H1 (cell line): ENCODE data around the gene ANXA6. TPM values are rescaled to one million over a fixed set of nuclear protein-coding genes. Genes with fewer than 3 reads are reported as not detected.

ENCODE experiments used
- CTCF ChIA-PET: fragments of 300-600 bp; sonication (Branson Sonifier 250); formaldehyde crosslinking; loops from one replicate; lab custom pipeline; 2021; ENCODE audit not compliant: partially characterized antibody; lab: Charles Lee
- POLR2A ChIA-PET: fragments of 300-600 bp; sonication (Branson Sonifier 250); formaldehyde crosslinking; loops from one replicate; lab custom pipeline; 2021; ENCODE audit warnings: inconsistent platforms; ENCODE audit not compliant: partially characterized antibody; lab: Charles Lee
- DNase-seq, 2 experiments: peaks; one replicate each; pipeline versions ENCODE4 v3.0.0 to v3.0.0-alpha.2; 2010 to 2022; ENCODE audit warnings: low spot score in 2 of 2, low read depth in 1 of 2, mixed read lengths in 1 of 2
- FAIRE-seq: peaks from 2 replicates; lab custom pipeline; 2011; peaks lifted over from hg19 to GRCh38; lab: Jason Lieb, UNC
- H2AFZ ChIP-seq: 2 replicates; pipeline ENCODE4 v1.8.1; 2012; ENCODE audit warnings: low read length, inconsistent platforms
- H2AK5ac ChIP-seq: 2 replicates; pipeline ENCODE4 v1.6.1; 2013; ENCODE audit warnings: low read depth, low read length
- H2BK120ac ChIP-seq: replicated peaks from 2 replicates; pipeline ENCODE3; 2013; ENCODE audit warnings: low read depth, low read length, inconsistent platforms
- H2BK12ac ChIP-seq: 2 replicates; pipeline ENCODE4 v1.6.1; 2013; ENCODE audit warnings: low read depth, low read length
- H2BK15ac ChIP-seq: 2 replicates; pipeline ENCODE4 v1.6.1; 2013; ENCODE audit warnings: low read length
- H2BK20ac ChIP-seq: 2 replicates; pipeline ENCODE4 v1.6.1; 2013; ENCODE audit warnings: low read length
- H2BK5ac ChIP-seq: 2 replicates; pipeline ENCODE4 v1.6.1; 2013; ENCODE audit warnings: low read depth, low read length
- H3K14ac ChIP-seq: 2 replicates; pipeline ENCODE4 v1.6.1; 2013; ENCODE audit warnings: inconsistent platforms; ENCODE audit not compliant: insufficient read length
- H3K18ac ChIP-seq: 2 replicates; pipeline ENCODE4 v1.6.1; 2013; ENCODE audit warnings: low read length; ENCODE audit errors: extremely low read depth
- H3K23ac ChIP-seq: 2 replicates; pipeline ENCODE4 v1.6.1; 2013; ENCODE audit warnings: inconsistent platforms; ENCODE audit not compliant: insufficient read length
- H3K23me2 ChIP-seq: 2 replicates; pipeline ENCODE4 v1.6.1; 2013; ENCODE audit warnings: low read depth, low read length
- H3K27ac ChIP-seq: 2 replicates; pipeline ENCODE4 v1.6.1; 2011; ENCODE audit warnings: low read depth, low read length, inconsistent platforms
- H3K27me3 ChIP-seq, 4 experiments: replicated peaks in 1 of 4; 1 replicate in 1 of 4; 2 replicates in 3 of 4; pipeline versions ENCODE4 v1.6.1 to v1.8.1; 2011 to 2013; ENCODE audit warnings: low read length in 3 of 4, mild to moderate bottlenecking in 3 of 4, inconsistent platforms in 2 of 4, mixed read lengths in 2 of 4, moderate library complexity in 1 of 4; ENCODE audit not compliant: control insufficient read depth in 3 of 4, insufficient read depth in 3 of 4; ENCODE audit errors: extremely low read depth in 1 of 4
- H3K36me3 ChIP-seq, 4 experiments: 2 replicates each; pipeline versions ENCODE4 v1.6.1 to v1.8.1; 2011 to 2013; ENCODE audit warnings: mild to moderate bottlenecking in 4 of 4, low read length in 3 of 4, moderate library complexity in 2 of 4, control low read depth in 1 of 4, inconsistent platforms in 1 of 4; ENCODE audit not compliant: insufficient read depth in 4 of 4, control insufficient read depth in 2 of 4
- H3K4ac ChIP-seq: replicated peaks from 2 replicates; pipeline ENCODE3; 2013; ENCODE audit warnings: low read length, low read depth, mixed read lengths, inconsistent platforms; ENCODE audit not compliant: insufficient read length
- H3K4me1 ChIP-seq, 4 experiments: replicated peaks in 1 of 4; 1 replicate in 1 of 4; 2 replicates in 3 of 4; pipeline versions ENCODE4 v1.6.1 to v1.8.1; 2011 to 2013; ENCODE audit warnings: low read length in 3 of 4, inconsistent platforms in 2 of 4, mixed read lengths in 1 of 4; ENCODE audit not compliant: insufficient read depth in 4 of 4, control insufficient read depth in 3 of 4
- H3K4me2 ChIP-seq, 2 experiments: 2 replicates each; pipeline versions ENCODE4 v1.6.1 to v1.8.1; 2011 to 2013; ENCODE audit warnings: low read depth in 2 of 2, low read length in 2 of 2, control low read depth in 1 of 2, inconsistent platforms in 1 of 2, mild to moderate bottlenecking in 1 of 2; ENCODE audit not compliant: insufficient read depth in 1 of 2
- H3K4me3 ChIP-seq, 4 experiments: fragments of 200-600, 300-600 bp in 1 of 4; sonication (generic), shearing (Covaris generic), sonication (Bioruptor Twin) in 1 of 4; 2 replicates each; pipeline versions ENCODE4 v1.5.1 to v1.8.1; 2011 to 2016; ENCODE audit warnings: low read length in 4 of 4, low read depth in 3 of 4, control low read depth in 2 of 4, inconsistent platforms in 2 of 4, mild to moderate bottlenecking in 2 of 4, mixed read lengths in 1 of 4, moderate library complexity in 1 of 4; ENCODE audit not compliant: insufficient read depth in 2 of 4; ENCODE audit errors: extremely low read depth in 1 of 4
- H3K56ac ChIP-seq: replicated peaks from 2 replicates; pipeline ENCODE3; 2013; ENCODE audit warnings: low read depth, mild to moderate bottlenecking, mixed read lengths, low read length, inconsistent platforms; ENCODE audit not compliant: insufficient read length
- H3K79me1 ChIP-seq: 2 replicates; pipeline ENCODE4 v1.6.1; 2013; ENCODE audit warnings: low read depth, low read length, control low read depth
- H3K79me2 ChIP-seq, 2 experiments: 2 replicates each; pipeline versions ENCODE4 v1.6.1 to v1.8.1; 2012 to 2013; ENCODE audit warnings: low read length in 2 of 2, mild to moderate bottlenecking in 2 of 2, inconsistent platforms in 1 of 2; ENCODE audit not compliant: insufficient read depth in 2 of 2, control insufficient read depth in 1 of 2
- H3K9ac ChIP-seq, 4 experiments: replicated peaks in 1 of 4; 1 replicate in 1 of 4; 2 replicates in 3 of 4; pipeline versions ENCODE4 v1.6.1 to v1.8.1; 2011 to 2013; ENCODE audit warnings: low read depth in 3 of 4, low read length in 3 of 4, control low read depth in 2 of 4, mild to moderate bottlenecking in 2 of 4, moderate library complexity in 2 of 4, inconsistent platforms in 1 of 4; ENCODE audit errors: extremely low read depth in 1 of 4
- H3K9me3 ChIP-seq, 2 experiments: 2 replicates each; pipeline versions ENCODE4 v1.6.1 to v1.8.1; 2012 to 2013; ENCODE audit warnings: mild to moderate bottlenecking in 2 of 2, moderate library complexity in 2 of 2, control low read depth in 1 of 2, inconsistent platforms in 1 of 2, low read depth in 1 of 2, low read length in 1 of 2, mixed read lengths in 1 of 2; ENCODE audit not compliant: insufficient read depth in 2 of 2
- H4K20me1 ChIP-seq, 2 experiments: replicated peaks in 1 of 2; 2 replicates each; pipeline versions ENCODE3 to v1.8.1; 2011 to 2013; ENCODE audit warnings: inconsistent platforms in 2 of 2, low read length in 2 of 2, mild to moderate bottlenecking in 1 of 2; ENCODE audit not compliant: insufficient read depth in 2 of 2, control insufficient read depth in 1 of 2
- H4K5ac ChIP-seq: 2 replicates; pipeline ENCODE4 v1.6.1; 2013; ENCODE audit warnings: low read length, low read depth, mixed read lengths, inconsistent platforms; ENCODE audit not compliant: insufficient read length
- H4K8ac ChIP-seq: 2 replicates; pipeline ENCODE4 v1.8.0; 2013; ENCODE audit warnings: mild to moderate bottlenecking, moderate library complexity, low read length, inconsistent platforms; ENCODE audit not compliant: insufficient read depth; ENCODE audit errors: extremely low read depth
- H4K91ac ChIP-seq: replicated peaks from 2 replicates; pipeline ENCODE3; 2013; ENCODE audit warnings: low read length, mixed read lengths, inconsistent platforms; ENCODE audit not compliant: insufficient read length
- CEBPB ChIP-seq: IDR thresholded peaks from 2 replicates; pipeline ENCODE4 v1.6.1; 2012; ENCODE audit warnings: low read depth, low read length
- CHD1 ChIP-seq: IDR thresholded peaks from 2 replicates; pipeline ENCODE4 v1.6.1; 2012; ENCODE audit warnings: low read depth, low read length, improper control_type of control experiment
- EP300 ChIP-seq, 2 experiments: IDR thresholded peaks; 1 replicate in 1 of 2; 2 replicates in 1 of 2; pipeline ENCODE4 v1.6.1; 2011 to 2012; ENCODE audit warnings: low read depth in 2 of 2, low read length in 2 of 2, mild to moderate bottlenecking in 2 of 2, borderline replicate concordance in 1 of 2, inconsistent platforms in 1 of 2, moderate library complexity in 1 of 2
- HDAC6 ChIP-seq: IDR thresholded peaks from one replicate; pipeline ENCODE4 v1.7.1; 2012; ENCODE audit warnings: low read depth, mild to moderate bottlenecking, inconsistent platforms, low read length, moderate library complexity
- MAFK ChIP-seq: IDR thresholded peaks from 2 replicates; pipeline ENCODE4 v1.6.1; 2012; ENCODE audit warnings: low read depth, mild to moderate bottlenecking, improper control_type of control experiment, low read length
- NANOG ChIP-seq: IDR thresholded peaks from 2 replicates; pipeline ENCODE4 v1.6.1; 2011; ENCODE audit warnings: low read length, low read depth, mild to moderate bottlenecking, inconsistent platforms; ENCODE audit not compliant: insufficient read depth, poor library complexity, severe bottlenecking
- RAD21 ChIP-seq, 2 experiments: IDR thresholded peaks in 1 of 2; conservative IDR thresholded peaks in 1 of 2; 2 replicates each; pipeline ENCODE4 v1.6.1; 2011; ENCODE audit warnings: low read depth in 2 of 2, low read length in 2 of 2, improper control_type of control experiment in 1 of 2, inconsistent platforms in 1 of 2, mild to moderate bottlenecking in 1 of 2, moderate library complexity in 1 of 2
- RFX5 ChIP-seq: IDR thresholded peaks from 2 replicates; pipeline ENCODE4 v1.6.1; 2011; ENCODE audit warnings: low read depth, low read length, improper control_type of control experiment, borderline replicate concordance
- RNF2 ChIP-seq: fragments of 200-900, 300-1000 bp; sonication (generic); IDR thresholded peaks from 2 replicates; pipeline ENCODE4 v1.7.1; 2016; ENCODE audit warnings: borderline replicate concordance, low read depth, mild to moderate bottlenecking, antibody characterized with exemption, low read length; ENCODE audit not compliant: poor library complexity, severe bottlenecking; ENCODE audit errors: missing control alignments
- SIN3A ChIP-seq, 2 experiments: IDR thresholded peaks in 1 of 2; conservative IDR thresholded peaks in 1 of 2; 2 replicates each; pipeline ENCODE4 v1.6.1; 2011 to 2012; ENCODE audit warnings: low read length in 2 of 2, improper control_type of control experiment in 1 of 2, low read depth in 1 of 2, mild to moderate bottlenecking in 1 of 2
- SP2 ChIP-seq: IDR thresholded peaks from 2 replicates; pipeline ENCODE4 v1.6.1; 2012; ENCODE audit warnings: mild to moderate bottlenecking, low read length, inconsistent platforms
- SP4 ChIP-seq: IDR thresholded peaks from 2 replicates; pipeline ENCODE4 v1.6.1; 2012; ENCODE audit warnings: low read length, inconsistent platforms
- SRF ChIP-seq: IDR thresholded peaks from 2 replicates; pipeline ENCODE4 v1.6.1; 2011; ENCODE audit warnings: mild to moderate bottlenecking, low read depth, low read length, moderate library complexity
- SUZ12 ChIP-seq: fragments of 200-600 bp; sonication (generic); IDR thresholded peaks from 2 replicates; pipeline ENCODE4 v1.6.1; 2012; ENCODE audit warnings: mild to moderate bottlenecking, inconsistent platforms, low read length, moderate library complexity, mixed read lengths
- WGBS, 2 experiments: shearing (Covaris generic) in 1 of 2; methylation state at CpG; one replicate each; pipeline versions ENCODE4 v1.1.6 to v1.1.7; 2013 to 2015; ENCODE audit warnings: low lambda C conversion rate in 2 of 2, mixed read lengths in 2 of 2, inconsistent platforms in 1 of 2, low coverage in 1 of 2, missing lambda C conversion rate in 1 of 2; ENCODE audit not compliant: insufficient replicate concordance in 2 of 2, insufficient coverage in 1 of 2, insufficient read length in 1 of 2; ENCODE audit errors: extremely low coverage in 1 of 2, missing lambda C conversion rate in 1 of 2; 5-methylcytosine and 5-hydroxymethylcytosine counted together
- polyA plus RNA-seq, 7 experiments: library from polyadenylated mRNA; depleted of rRNA in 3 of 7; stranded (reverse) in 5 of 7; unstranded in 2 of 7; fragments of >200 nt in 5 of 7; fragments of 200-250 nt in 2 of 7; gene quantifications; 1 replicate in 5 of 7; 2 replicates in 1 of 7; 4 replicates in 1 of 7; pipeline versions ENCODE4 v1.2.1 to v1.2.3, GENCODE V29; 2011 to 2013; ENCODE audit warnings: missing spikeins in 2 of 7, mixed read lengths in 2 of 7
- total RNA-seq: library from RNA; stranded (reverse); fragmentation: NEBNext Ultra II Directional; extraction: Animal tissue kit (Norgen Biotek cat#: 25700); gene quantifications from 2 replicates; pipeline ENCODE4 v1.2.1, GENCODE V29; 2021

ANXA6 gene
- total and polyA plus RNA-seq, 2 of the 8 experiments (the other 6 are each of a cell fraction or from before 2014, with no cell fraction given) = 61.3 to 78.6 TPM

DNA sequence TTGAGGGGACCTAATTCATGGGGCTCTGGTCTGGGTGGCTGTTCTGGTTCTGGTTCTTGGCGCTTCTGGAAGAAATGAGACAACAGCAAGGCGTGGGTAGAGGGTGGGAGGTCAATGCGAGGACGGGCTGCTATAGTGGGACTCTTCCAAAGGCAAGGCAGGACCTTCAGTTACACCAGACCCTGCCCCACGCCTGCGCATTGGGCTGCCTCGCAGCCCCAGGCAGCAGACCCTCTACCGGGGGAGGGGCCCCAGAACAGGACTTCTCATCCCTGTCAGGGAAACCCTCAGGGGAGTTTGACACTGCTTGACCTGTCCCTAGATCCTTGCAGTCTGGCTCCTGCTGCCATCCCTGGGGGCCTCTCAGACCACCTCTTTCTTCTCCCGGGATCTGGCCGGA, 47.8 kb upstream of the ANXA6 start:
- Histone ChIP-seq H2AK5ac (no peak overlapping the region), H3K27ac (no peak overlapping the region), H3K4me1 (no peaks in the 10 kb centered on the region), H2BK120ac (no peak overlapping the region), H2BK5ac (no peak overlapping the region), H3K9me3 (no peaks in the 10 kb centered on the region), H3K56ac (no peak overlapping the region), H3K23me2 (no peaks in the 10 kb centered on the region), H3K27me3 (no peaks in the 10 kb centered on the region), H4K20me1 (no peaks in the 10 kb centered on the region), H3K9ac (no peak overlapping the region), H3K18ac (no peak overlapping the region), H3K36me3 (no peaks in the 10 kb centered on the region), H3K79me2 (no peaks in the 10 kb centered on the region), H4K5ac (no peak overlapping the region), H2BK15ac (no peak overlapping the region), H3K4me3 (no peak overlapping the region), H3K23ac (no peak overlapping the region), H4K8ac (no peak overlapping the region), H2AFZ (no peak overlapping the region), H2BK20ac (no peak overlapping the region), H2BK12ac (no peak overlapping the region), H3K79me1 (no peaks in the 10 kb centered on the region), H3K14ac (no peak overlapping the region), H3K4me2 (no peak overlapping the region), H3K4ac (no peak overlapping the region), H4K91ac (no peak overlapping the region)
- ChIA-PET CTCF (interaction anchor here (0.9 to 1.0 kb wide), 2 partner anchors 33 to 154 kb away, joined by 3 to 4 read pairs; no protein-coding TSS in a partner anchor), POLR2A (no interaction called here)
- no peak for TF ChIP-seq CEBPB
- TF ChIP-seq SIN3A (conservative IDR thresholded peaks at IDR 0.05 in 1 of 2, IDR thresholded peaks at IDR 0.05 in 1 of 2; ENCODE audit: low read depth in 1 of 2, low read length in 2 of 2) = no peak
- TF ChIP-seq SP4 = no peak
- TF ChIP-seq CHD1 = no peak
- TF ChIP-seq EP300 (IDR thresholded peaks at IDR 0.05; ENCODE audit: borderline replicate concordance in 1 of 2, low read depth in 2 of 2, low read length in 2 of 2) = no peak
- TF ChIP-seq NANOG = no peak
- TF ChIP-seq MAFK = no peak
- TF ChIP-seq SUZ12 = no peak
- TF ChIP-seq HDAC6 = no peak
- TF ChIP-seq RNF2 = no peak
- TF ChIP-seq SRF = no peak
- no peak for TF ChIP-seq SP2
- TF ChIP-seq RAD21 (IDR thresholded peaks at IDR 0.05 in 1 of 2, conservative IDR thresholded peaks at IDR 0.05 in 1 of 2; ENCODE audit: low read depth in 2 of 2, low read length in 2 of 2) = no peak
- no peak for TF ChIP-seq RFX5
- 84% methylated on average over 10 of the region's 10 CpGs; no CpG with 5 or more reads in 1 of the 2 experiments for WGBS, 2 experiments
- FAIRE-seq (no peak), DNase-seq (no peak)
